Prostate gland (tissue), 2 donors: ENCODE data around the gene PAX8. TPM values are rescaled to one million over a fixed set of nuclear protein-coding genes. Genes with fewer than 3 reads are reported as not detected.

ENCODE experiments used
- DNase-seq: peaks from one replicate; pipeline ENCODE4 v3.0.0-alpha.2; 2019; ENCODE audit warnings: low spot score
- H3K27ac ChIP-seq, 2 donors: fragments of 200-600 bp; sonication (generic); 2 replicates each; pipeline ENCODE4 v1.5.1; 2017 to 2019
- H3K27me3 ChIP-seq: fragments of 200-600 bp; sonication (generic); replicated peaks from 2 replicates; pipeline ENCODE4 v1.5.1; 2019; ENCODE audit not compliant: insufficient read depth
- H3K36me3 ChIP-seq, 2 donors: fragments of 200-600 bp; sonication (generic); 1 replicate in 1 of 2; 2 replicates in 1 of 2; pipeline versions ENCODE4 v1.5.1 to v1.8.1; 2017 to 2019
- H3K4me1 ChIP-seq: fragments of 200-600 bp; sonication (generic); replicated peaks from 2 replicates; pipeline ENCODE4 v1.5.1; 2019
- H3K4me3 ChIP-seq, 2 donors: fragments of 200-600 bp; sonication (generic); 2 replicates each; pipeline ENCODE4 v1.5.1; 2017 to 2019
- H3K9me3 ChIP-seq: fragments of 200-600 bp; sonication (generic); 2 replicates; pipeline ENCODE4 v1.5.1; 2017
- POLR2A ChIP-seq: fragments of 450-650 bp; IDR thresholded peaks from one replicate; pipeline ENCODE4 v1.6.1; 2016; ENCODE audit warnings: antibody characterized with exemption, mild to moderate bottlenecking
- POLR2AphosphoS5 ChIP-seq: sonication (generic); formaldehyde crosslinking; IDR thresholded peaks from one replicate; pipeline ENCODE4 v1.6.1; 2017; ENCODE audit warnings: antibody characterized with exemption
- WGBS: methylation state at CpG from one replicate; pipeline ENCODE4 v1.1.5; 2018; 5-methylcytosine and 5-hydroxymethylcytosine counted together
- intact Hi-C: fragments of 100-400 bp; cut with DNase I; formaldehyde crosslinking; loops from one replicate; pipeline ENCODE4 v1.14.2; 2022
- total RNA-seq, 2 donors: library from RNA; depleted of rRNA; stranded (reverse); fragments of >200 nt; gene quantifications; one replicate each; pipeline ENCODE4 v1.1.0, GENCODE V29; 2016
- TF ChIP-seq, protein P1 (sequence below), 4 experiments: fragments of 200-600 bp in 2 of 4; fragments of 450-650 bp in 2 of 4; sonication (generic) in 2 of 4; IDR thresholded peaks; 1 replicate in 3 of 4; 2 replicates in 1 of 4; pipeline ENCODE4 v1.5.1; 2016 to 2019; ENCODE audit warnings: antibody characterized with exemption in 4 of 4, mild to moderate bottlenecking in 2 of 4, moderate library complexity in 2 of 4

PAX8 gene
- total RNA-seq, 2 donors from 2014 or later: 1.0 to 3.8 TPM

DNA sequence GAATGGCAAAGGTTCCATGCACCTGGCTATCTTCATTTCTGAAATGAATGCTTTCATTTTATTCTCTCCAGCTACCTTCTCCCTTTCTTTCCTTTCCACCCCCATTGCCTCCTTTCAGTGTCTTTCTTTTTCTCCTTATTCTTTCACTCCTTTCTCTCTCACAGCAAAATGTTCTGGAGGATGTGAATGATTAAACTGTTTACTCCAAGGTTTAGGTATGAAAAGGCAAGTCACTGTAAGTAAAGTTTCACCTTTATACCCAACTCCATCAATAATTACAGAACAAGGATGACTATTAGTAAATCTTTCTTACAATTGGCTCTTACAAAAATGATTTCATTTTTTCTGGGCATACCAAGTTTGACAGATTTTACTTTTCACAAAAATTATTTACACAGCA is 4.3 kb downstream of the PAX8 start:
- Histone ChIP-seq H3K4me3 (no peak overlapping the region), H3K4me1 (no peaks in the 10 kb centered on the region), H3K9me3 (no peaks in the 10 kb centered on the region), H3K27me3 (peaks cover 23% of the 10 kb centered on the region), H3K27ac (no peak overlapping the region), H3K36me3 (no peaks in the 10 kb centered on the region)
- DNase-seq: no peak
- TF ChIP-seq, protein P1, sequence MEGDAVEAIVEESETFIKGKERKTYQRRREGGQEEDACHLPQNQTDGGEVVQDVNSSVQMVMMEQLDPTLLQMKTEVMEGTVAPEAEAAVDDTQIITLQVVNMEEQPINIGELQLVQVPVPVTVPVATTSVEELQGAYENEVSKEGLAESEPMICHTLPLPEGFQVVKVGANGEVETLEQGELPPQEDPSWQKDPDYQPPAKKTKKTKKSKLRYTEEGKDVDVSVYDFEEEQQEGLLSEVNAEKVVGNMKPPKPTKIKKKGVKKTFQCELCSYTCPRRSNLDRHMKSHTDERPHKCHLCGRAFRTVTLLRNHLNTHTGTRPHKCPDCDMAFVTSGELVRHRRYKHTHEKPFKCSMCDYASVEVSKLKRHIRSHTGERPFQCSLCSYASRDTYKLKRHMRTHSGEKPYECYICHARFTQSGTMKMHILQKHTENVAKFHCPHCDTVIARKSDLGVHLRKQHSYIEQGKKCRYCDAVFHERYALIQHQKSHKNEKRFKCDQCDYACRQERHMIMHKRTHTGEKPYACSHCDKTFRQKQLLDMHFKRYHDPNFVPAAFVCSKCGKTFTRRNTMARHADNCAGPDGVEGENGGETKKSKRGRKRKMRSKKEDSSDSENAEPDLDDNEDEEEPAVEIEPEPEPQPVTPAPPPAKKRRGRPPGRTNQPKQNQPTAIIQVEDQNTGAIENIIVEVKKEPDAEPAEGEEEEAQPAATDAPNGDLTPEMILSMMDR (IDR thresholded peaks at IDR 0.05): no peak
- TF ChIP-seq POLR2AphosphoS5 (no peak), POLR2A (no peak)
- intact Hi-C loops: no loop called here

DNA sequence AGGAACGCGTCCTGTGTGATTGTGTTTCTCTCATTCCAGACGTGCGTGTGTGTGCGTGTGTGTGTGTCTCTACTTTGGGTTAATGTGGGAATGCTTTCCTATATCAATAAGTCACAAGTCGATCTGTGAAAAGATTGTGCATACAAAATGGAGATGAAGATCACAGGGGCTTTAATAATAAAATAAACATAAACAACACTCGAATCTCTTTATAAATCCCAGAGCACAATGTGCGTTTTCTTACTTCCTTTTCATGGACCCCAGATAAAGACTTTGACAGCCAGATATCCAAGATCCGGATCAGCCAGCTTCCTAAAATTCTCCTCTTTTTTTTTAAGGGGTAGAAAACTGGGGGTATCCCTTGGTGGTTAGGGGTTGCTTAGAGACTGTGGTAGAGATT is 4.7 kb downstream of the PAX8 start:
- no peaks in the 10 kb centered on the region for H3K9me3 ChIP-seq
- no peaks in the 10 kb centered on the region for H3K36me3 ChIP-seq
- H3K4me3 ChIP-seq: no peak overlapping the region
- no peak for DNase-seq
- 33% methylated on average over 9 of the region's 9 CpGs for WGBS
- peaks cover 23% of the 10 kb centered on the region for H3K27me3 ChIP-seq
- H3K4me1 ChIP-seq: no peaks in the 10 kb centered on the region
- intact Hi-C loops: no loop called here
- TF ChIP-seq POLR2A: no peak
- TF ChIP-seq, protein P1 (IDR thresholded peaks at IDR 0.05): no peak
- no peak for TF ChIP-seq POLR2AphosphoS5
- H3K27ac ChIP-seq: no peak overlapping the region

DNA sequence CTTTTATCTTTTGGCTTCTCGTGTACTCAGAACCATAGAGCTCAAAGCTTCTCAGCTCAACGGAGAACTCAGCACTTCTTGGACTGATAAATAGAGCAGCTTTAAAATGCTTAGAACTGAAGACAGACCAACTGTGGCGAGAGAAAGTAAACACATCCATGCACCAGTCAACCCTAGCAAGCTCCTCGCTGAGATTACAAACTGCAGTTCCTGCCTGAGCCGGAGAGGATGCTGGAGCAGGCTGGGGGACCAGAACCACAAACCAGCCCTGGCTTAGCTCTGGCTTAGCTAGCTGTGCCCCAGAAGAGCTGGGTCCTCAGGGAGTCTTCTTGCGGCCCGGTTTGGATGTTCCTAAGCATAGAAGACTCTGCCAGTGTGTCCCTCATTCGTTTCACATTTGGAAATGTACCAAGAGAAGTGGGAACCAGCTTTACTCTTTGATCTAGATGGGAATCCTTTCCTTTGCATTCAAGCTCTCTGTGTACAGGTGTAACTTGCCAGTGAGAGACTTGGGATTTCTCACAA is 5.6 kb downstream of the PAX8 start:
- TF ChIP-seq POLR2A (no peak), POLR2AphosphoS5 (no peak)
- TF ChIP-seq, protein P1 (IDR thresholded peaks at IDR 0.05): no peak
- H3K27me3 ChIP-seq: peaks cover 23% of the 10 kb centered on the region
- no peak overlapping the region for H3K27ac ChIP-seq
- H3K4me3 ChIP-seq: no peak overlapping the region
- WGBS: 21% methylated on average over 8 of the region's 8 CpGs
- no peaks in the 10 kb centered on the region for H3K9me3 ChIP-seq
- DNase-seq: no peak
- no peaks in the 10 kb centered on the region for H3K36me3 ChIP-seq
- intact Hi-C loops: no loop called here
- H3K4me1 ChIP-seq: no peaks in the 10 kb centered on the region

DNA sequence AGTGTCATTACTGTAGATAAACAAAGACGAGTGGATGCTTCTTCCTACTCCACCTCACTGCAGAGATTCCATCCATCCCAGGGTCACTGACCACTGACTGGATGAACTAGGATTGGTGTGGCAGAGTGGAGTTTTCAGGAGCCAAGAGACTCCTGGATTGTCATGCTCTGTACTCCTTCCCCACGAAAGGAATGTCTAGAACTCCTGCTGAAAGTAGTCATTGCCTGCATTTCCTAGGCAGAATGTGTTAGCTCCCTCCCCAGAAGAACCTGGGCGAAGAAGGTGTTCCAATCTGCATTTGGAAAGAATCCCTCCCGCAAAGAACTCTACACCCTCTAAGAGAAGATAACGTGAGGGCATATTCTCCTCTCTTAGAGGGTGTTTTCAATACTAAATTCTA is 6.2 kb downstream of the PAX8 start:
- Histone ChIP-seq H3K4me3 (no peak overlapping the region), H3K4me1 (no peaks in the 10 kb centered on the region), H3K27me3 (peaks cover 20% of the 10 kb centered on the region), H3K9me3 (no peaks in the 10 kb centered on the region), H3K36me3 (no peaks in the 10 kb centered on the region), H3K27ac (no peak overlapping the region)
- no peak for DNase-seq
- intact Hi-C loops: no loop called here
- WGBS: 33% methylated on average over 5 of the region's 5 CpGs
- TF ChIP-seq, protein P1 (IDR thresholded peaks at IDR 0.05): no peak
- no peak for TF ChIP-seq POLR2AphosphoS5
- no peak for TF ChIP-seq POLR2A

DNA sequence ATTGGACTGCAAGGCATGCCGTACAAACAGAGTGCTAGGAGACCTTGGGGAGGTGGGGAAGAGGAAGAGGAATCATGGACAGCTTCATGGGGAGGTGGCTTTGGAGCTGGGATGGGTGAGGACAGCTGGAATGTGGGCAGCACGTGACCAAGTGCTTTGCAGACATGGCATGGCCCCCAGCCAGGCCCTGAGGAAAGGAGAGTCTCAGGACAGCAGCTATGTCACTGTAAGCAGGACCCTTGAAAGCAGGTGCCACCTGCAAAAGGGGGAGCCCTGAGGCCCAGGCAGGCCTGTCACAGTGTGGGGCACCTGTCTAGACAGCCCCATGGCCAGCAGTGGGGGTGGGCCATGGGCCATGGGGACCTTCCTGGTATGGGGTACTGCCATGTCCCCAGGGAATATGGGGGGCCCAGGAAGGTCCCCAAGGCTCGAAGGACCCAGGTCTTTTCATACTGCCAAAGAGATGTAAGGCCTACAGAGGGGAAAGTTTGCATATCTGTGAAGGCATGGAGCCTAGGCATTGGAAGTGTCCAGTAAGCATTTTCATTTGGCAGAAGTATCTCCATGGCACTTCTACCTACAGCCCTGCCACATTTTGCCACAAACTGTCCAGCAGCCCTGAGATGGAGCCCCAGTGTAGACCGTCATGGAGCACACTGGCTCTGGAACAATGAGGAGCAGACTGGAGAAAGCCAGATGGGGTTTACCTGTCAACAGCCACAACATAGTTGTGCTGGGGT is 9.9 kb downstream of the PAX8 start:
- 87% methylated on average over 4 of the region's 4 CpGs for WGBS
- no peaks in the 10 kb centered on the region for H3K4me1 ChIP-seq
- no peaks in the 10 kb centered on the region for H3K27me3 ChIP-seq
- intact Hi-C loops: no loop called here
- no peaks in the 10 kb centered on the region for H3K36me3 ChIP-seq
- TF ChIP-seq POLR2A (no peak), POLR2AphosphoS5 (no peak)
- TF ChIP-seq, protein P1 (IDR thresholded peaks at IDR 0.05): no peak
- no peak overlapping the region for H3K27ac ChIP-seq
- H3K9me3 ChIP-seq: no peaks in the 10 kb centered on the region
- no peak overlapping the region for H3K4me3 ChIP-seq
- DNase-seq: no peak
